HEK293 (cell line): ENCODE measurements around the gene S100A6.

Source experiments
- ZNF426 ChIP-seq: fragments of 450-650 bp; formaldehyde crosslinking; IDR thresholded peaks from 2 replicates; pipeline ENCODE4 v1.5.1; 2017; ENCODE audit warnings: missing biosample characterization, missing genetic modification characterization, mild to moderate bottlenecking, inconsistent platforms, moderate library complexity
- TF ChIP-seq, protein P1 (sequence below): fragments of 450-650 bp; formaldehyde crosslinking; IDR thresholded peaks from 2 replicates; pipeline ENCODE4 v1.5.0; 2017; ENCODE audit warnings: missing biosample characterization, missing genetic modification characterization, borderline replicate concordance
- TF ChIP-seq, protein P2 (sequence below): fragments of 450-650 bp; formaldehyde crosslinking; IDR thresholded peaks from 2 replicates; pipeline ENCODE4 v1.5.1; 2016; ENCODE audit warnings: missing biosample characterization, missing genetic modification characterization

- TF ChIP-seq, protein P1, sequence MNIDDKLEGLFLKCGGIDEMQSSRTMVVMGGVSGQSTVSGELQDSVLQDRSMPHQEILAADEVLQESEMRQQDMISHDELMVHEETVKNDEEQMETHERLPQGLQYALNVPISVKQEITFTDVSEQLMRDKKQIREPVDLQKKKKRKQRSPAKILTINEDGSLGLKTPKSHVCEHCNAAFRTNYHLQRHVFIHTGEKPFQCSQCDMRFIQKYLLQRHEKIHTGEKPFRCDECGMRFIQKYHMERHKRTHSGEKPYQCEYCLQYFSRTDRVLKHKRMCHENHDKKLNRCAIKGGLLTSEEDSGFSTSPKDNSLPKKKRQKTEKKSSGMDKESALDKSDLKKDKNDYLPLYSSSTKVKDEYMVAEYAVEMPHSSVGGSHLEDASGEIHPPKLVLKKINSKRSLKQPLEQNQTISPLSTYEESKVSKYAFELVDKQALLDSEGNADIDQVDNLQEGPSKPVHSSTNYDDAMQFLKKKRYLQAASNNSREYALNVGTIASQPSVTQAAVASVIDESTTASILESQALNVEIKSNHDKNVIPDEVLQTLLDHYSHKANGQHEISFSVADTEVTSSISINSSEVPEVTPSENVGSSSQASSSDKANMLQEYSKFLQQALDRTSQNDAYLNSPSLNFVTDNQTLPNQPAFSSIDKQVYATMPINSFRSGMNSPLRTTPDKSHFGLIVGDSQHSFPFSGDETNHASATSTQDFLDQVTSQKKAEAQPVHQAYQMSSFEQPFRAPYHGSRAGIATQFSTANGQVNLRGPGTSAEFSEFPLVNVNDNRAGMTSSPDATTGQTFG (tag by site-specific recombination): no peak
- no peak for TF ChIP-seq ZNF426 (tag by site-specific recombination)
- TF ChIP-seq, protein P2, sequence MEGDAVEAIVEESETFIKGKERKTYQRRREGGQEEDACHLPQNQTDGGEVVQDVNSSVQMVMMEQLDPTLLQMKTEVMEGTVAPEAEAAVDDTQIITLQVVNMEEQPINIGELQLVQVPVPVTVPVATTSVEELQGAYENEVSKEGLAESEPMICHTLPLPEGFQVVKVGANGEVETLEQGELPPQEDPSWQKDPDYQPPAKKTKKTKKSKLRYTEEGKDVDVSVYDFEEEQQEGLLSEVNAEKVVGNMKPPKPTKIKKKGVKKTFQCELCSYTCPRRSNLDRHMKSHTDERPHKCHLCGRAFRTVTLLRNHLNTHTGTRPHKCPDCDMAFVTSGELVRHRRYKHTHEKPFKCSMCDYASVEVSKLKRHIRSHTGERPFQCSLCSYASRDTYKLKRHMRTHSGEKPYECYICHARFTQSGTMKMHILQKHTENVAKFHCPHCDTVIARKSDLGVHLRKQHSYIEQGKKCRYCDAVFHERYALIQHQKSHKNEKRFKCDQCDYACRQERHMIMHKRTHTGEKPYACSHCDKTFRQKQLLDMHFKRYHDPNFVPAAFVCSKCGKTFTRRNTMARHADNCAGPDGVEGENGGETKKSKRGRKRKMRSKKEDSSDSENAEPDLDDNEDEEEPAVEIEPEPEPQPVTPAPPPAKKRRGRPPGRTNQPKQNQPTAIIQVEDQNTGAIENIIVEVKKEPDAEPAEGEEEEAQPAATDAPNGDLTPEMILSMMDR: no peak
Observed at GRCh38 chr1:153505576-153505975, 30.2 kb downstream of the S100A6 start.
